Upper lobe of left lung (tissue), 4 donors: ENCODE results near the gene VWA8.

ENCODE experiments used
- CTCF ChIP-seq, 6 experiments: fragments of 450-650 bp in 4 of 6; fragments of 200-600 bp in 2 of 6; sonication (generic) in 2 of 6; IDR thresholded peaks; one replicate each; pipeline ENCODE4 v1.5.1; 2016 to 2019; ENCODE audit warnings: antibody characterized with exemption in 6 of 6
- EP300 ChIP-seq, 4 donors: sonication (generic); formaldehyde crosslinking; IDR thresholded peaks; one replicate each; pipeline ENCODE4 v1.5.1; 2017; ENCODE audit warnings: antibody characterized with exemption in 4 of 4, control low read depth in 2 of 4
- POLR2AphosphoS5 ChIP-seq, 2 donors: sonication (generic); formaldehyde crosslinking; IDR thresholded peaks; one replicate each; pipeline ENCODE4 v1.5.1; 2017; ENCODE audit warnings: antibody characterized with exemption in 2 of 2

DNA sequence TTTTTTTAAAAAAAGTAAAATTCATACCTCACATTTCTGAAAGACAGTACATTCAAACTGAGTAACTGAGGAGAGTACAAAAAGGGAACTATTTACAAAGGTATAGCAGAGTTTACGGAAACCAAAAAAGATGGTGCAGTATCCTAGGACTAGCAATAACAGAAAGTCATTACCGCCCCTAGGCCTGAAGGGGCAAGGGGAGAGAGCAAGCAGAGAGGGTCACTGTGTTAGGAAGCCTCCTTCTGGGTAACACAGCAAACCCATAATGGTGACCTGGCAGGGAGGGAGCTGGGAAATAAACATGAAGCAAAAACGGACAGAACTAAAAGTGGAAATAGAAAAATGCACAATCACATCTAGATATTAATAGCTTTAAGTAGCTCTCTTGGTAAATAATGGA lies 8.2 kb downstream of the VWA8 start:
- TF ChIP-seq CTCF (IDR thresholded peaks at IDR 0.05): no peak
- no peak for TF ChIP-seq EP300 (IDR thresholded peaks at IDR 0.05)
- TF ChIP-seq POLR2AphosphoS5 (IDR thresholded peaks at IDR 0.05): no peak
